ENCODE results near the gene GPC6.

Gene GPC6

DNA sequence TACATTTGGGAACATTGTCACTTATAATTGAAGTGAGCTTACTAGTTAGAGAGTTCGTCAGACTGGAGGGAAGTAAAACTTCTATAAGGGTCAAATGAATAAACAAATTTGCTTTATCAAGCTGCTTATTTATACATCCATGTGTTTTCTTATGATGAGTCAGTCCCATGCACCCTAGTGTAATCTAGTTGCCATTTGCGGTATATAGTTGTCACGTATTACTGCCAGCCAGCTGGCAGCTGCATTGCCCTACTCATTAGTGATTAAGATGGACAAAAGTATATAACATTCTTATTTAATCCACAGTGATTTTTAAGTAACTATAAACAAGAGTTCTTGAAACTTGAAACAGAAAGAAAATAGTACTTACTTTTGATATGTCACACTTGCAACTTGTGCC is 182.4 kb downstream of the GPC6 start:
- Histone ChIP-seq H3K4me1 (ENCODE audit: control insufficient read depth, insufficient read depth, low read length) (no peaks in the 10 kb centered on the region), H3K9ac (ENCODE audit: low read length in 2 of 2) (no peak overlapping the region), H3K27ac (ENCODE audit: low read length) (no peak overlapping the region), H3K9me3 (ENCODE audit: control insufficient read depth in 2 of 2, low read length in 2 of 2) (no peaks in the 10 kb centered on the region), H3K36me3 (ENCODE audit: control insufficient read depth in 2 of 2, insufficient read depth in 2 of 2, low read length in 2 of 2) (no peaks in the 10 kb centered on the region), H3K4me3 (ENCODE audit: low read length in 2 of 2) (no peak overlapping the region), H3K27me3 (ENCODE audit: control insufficient read depth in 1 of 2, insufficient read depth in 2 of 2, low read length in 2 of 2) (no peaks in the 10 kb centered on the region)

DNA sequence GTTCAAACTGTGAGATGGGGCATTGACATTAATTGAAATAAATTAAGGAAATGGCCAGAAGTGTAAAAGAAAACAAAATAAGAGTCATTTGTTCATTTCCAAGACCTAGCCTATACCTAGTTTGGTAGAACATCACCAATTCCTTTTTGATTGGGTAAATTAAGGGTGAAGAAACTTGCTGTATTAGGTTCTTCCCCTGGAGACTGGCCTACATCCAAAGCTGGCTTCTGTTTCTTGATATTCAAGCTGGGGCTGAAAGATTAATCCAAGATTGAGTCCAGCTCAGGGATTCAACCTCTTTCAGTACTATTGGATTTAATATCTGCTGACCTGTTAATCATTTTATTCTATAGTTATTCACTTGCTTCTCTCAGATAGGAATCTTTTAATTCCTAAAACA is 183.2 kb downstream of the GPC6 start:
- Histone ChIP-seq H3K36me3 (ENCODE audit: control insufficient read depth in 2 of 2, insufficient read depth in 2 of 2, low read length in 2 of 2) (no peaks in the 10 kb centered on the region), H3K4me1 (ENCODE audit: control insufficient read depth, insufficient read depth, low read length) (no peaks in the 10 kb centered on the region), H3K27me3 (ENCODE audit: control insufficient read depth in 1 of 2, insufficient read depth in 2 of 2, low read length in 2 of 2) (no peaks in the 10 kb centered on the region), H3K4me3 (ENCODE audit: low read length in 2 of 2) (no peak overlapping the region), H3K9ac (ENCODE audit: low read length in 2 of 2) (no peak overlapping the region), H3K27ac (ENCODE audit: low read length) (no peak overlapping the region), H3K9me3 (ENCODE audit: control insufficient read depth in 2 of 2, low read length in 2 of 2) (no peaks in the 10 kb centered on the region)

DNA sequence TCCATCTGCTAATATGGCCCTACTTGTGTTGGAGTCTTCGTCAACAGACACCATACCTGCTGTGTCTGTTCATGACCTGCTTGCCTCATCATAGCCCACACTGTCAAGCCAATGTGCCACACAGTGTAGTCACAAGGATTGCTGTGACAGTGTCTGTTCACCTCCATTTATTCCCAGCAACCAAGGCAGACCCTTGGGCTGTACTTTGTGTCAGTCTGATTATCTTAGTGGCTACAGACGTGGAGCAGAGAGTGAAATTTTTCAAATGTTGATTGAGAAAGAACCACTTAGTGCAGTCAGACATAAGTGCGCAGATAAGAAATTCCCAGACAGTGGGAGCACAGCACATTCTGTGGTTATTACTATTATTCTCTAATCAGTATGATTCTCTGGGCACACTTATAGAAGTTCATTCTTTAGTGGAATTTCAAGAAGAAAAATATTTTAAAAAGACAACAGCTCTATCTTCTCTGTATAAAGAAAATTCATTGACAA is 184.6 kb downstream of the GPC6 start:
- Histone ChIP-seq H3K4me1 (ENCODE audit: control insufficient read depth, insufficient read depth, low read length) (no peaks in the 10 kb centered on the region), H3K27me3 (ENCODE audit: control insufficient read depth in 1 of 2, insufficient read depth in 2 of 2, low read length in 2 of 2) (no peaks in the 10 kb centered on the region), H3K9me3 (ENCODE audit: control insufficient read depth in 2 of 2, low read length in 2 of 2) (no peaks in the 10 kb centered on the region), H3K4me3 (ENCODE audit: low read length in 2 of 2) (no peak overlapping the region), H3K9ac (ENCODE audit: low read length in 2 of 2) (no peak overlapping the region), H3K27ac (ENCODE audit: low read length) (no peak overlapping the region), H3K36me3 (ENCODE audit: control insufficient read depth in 2 of 2, insufficient read depth in 2 of 2, low read length in 2 of 2) (no peaks in the 10 kb centered on the region)

DNA sequence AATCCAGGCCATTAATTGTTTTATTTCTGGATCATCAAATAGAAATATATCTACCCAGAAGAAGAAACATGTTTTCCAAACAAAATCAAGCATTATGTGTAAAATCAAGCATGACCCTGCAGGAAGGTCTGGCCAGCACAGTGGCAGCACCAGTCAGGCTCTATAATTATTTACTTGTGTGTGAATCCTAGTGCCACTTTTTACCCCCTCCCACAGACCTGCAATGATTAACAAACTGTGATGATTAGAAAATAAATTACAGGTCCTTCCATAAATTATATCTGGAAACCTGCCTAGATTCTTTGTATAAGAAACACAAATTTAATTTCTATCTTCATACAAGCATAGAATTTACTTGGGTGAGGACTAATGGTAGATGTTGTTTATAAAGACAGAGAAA is 186.1 kb downstream of the GPC6 start:
- Histone ChIP-seq H3K9ac (ENCODE audit: low read length in 2 of 2) (no peak overlapping the region), H3K4me1 (ENCODE audit: control insufficient read depth, insufficient read depth, low read length) (no peaks in the 10 kb centered on the region), H3K27ac (ENCODE audit: low read length) (no peak overlapping the region), H3K4me3 (ENCODE audit: low read length in 2 of 2) (no peak overlapping the region), H3K27me3 (ENCODE audit: control insufficient read depth in 1 of 2, insufficient read depth in 2 of 2, low read length in 2 of 2) (no peaks in the 10 kb centered on the region), H3K9me3 (ENCODE audit: control insufficient read depth in 2 of 2, low read length in 2 of 2) (no peaks in the 10 kb centered on the region), H3K36me3 (ENCODE audit: control insufficient read depth in 2 of 2, insufficient read depth in 2 of 2, low read length in 2 of 2) (no peaks in the 10 kb centered on the region)

DNA sequence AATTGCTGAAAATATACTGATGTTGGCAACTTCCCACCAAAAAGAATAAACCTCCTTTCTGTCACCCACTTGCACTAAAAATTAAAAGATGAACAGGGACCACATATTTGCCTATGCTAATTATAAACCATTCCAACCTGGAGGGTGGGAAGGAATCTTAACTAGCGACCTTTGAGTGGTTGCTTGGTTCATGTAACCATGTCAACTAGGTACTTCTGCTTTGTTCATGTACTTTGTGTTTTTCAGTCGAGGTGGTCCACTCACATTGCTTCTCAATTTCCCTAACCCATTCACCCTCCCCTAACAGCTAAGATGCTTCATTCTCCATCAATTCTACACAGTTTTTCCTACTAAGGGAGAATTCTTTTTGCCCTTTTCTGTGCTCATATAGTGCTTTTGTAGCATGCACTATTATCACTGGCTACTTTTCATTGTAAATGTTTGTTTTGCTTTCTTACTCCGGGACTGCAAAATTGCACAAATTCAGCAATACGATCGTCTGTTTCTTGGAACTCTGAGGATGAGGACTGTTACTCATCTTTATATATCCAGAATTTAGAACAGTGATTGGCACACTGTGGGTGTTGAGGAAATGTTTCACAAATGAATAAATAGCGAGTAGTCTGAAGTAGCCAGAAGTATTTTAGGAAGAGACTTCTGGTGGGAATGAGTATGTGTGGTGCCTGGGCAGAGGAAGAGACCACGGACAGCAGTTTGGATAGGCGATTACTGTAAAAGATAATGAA is 187.5 kb downstream of the GPC6 start:
- H3K4me1 ChIP-seq (ENCODE audit: control insufficient read depth, insufficient read depth, low read length) = no peaks in the 10 kb centered on the region
- no peak overlapping the region for H3K4me3 ChIP-seq (ENCODE audit: low read length in 2 of 2)
- no peaks in the 10 kb centered on the region for H3K9me3 ChIP-seq (ENCODE audit: control insufficient read depth in 2 of 2, low read length in 2 of 2)
- no peak overlapping the region for H3K27ac ChIP-seq (ENCODE audit: low read length)
- H3K36me3 ChIP-seq (ENCODE audit: control insufficient read depth in 2 of 2, insufficient read depth in 2 of 2, low read length in 2 of 2) = no peaks in the 10 kb centered on the region
- no peaks in the 10 kb centered on the region for H3K27me3 ChIP-seq (ENCODE audit: control insufficient read depth in 1 of 2, insufficient read depth in 2 of 2, low read length in 2 of 2)
- H3K9ac ChIP-seq (ENCODE audit: low read length in 2 of 2) = no peak overlapping the region

DNA sequence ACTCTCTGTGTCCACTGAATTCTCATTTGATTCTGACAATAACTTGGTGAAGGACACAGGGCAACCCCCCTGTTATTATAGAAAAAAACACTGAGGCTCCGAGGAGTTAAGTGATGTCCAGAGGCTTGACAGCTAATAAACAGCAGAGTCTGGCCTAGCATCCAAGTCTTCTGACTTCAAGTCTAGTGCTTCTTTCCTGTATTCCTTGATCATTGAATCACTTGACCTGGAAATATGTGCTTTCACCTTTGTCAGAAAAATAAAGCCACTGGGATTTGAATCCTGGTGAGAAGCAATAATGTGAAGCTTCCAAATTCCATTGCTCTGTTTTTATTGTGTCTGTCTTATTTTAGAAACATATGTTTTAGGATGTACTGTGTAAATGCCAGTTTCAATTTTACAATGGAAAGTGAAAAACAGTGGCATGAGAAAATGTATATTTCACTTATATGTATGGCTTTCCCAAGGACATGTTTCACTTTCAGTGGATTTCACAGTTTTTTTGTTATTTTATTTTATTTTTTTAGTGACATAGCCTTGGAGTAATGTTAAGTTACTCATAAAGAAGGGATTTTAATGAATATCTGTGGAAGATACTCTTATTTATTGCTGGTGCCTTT is 190.2 kb downstream of the GPC6 start:
- Histone ChIP-seq H3K27me3 (ENCODE audit: control insufficient read depth in 1 of 2, insufficient read depth in 2 of 2, low read length in 2 of 2) (no peaks in the 10 kb centered on the region), H3K4me3 (ENCODE audit: low read length in 2 of 2) (no peak overlapping the region), H3K9me3 (ENCODE audit: control insufficient read depth in 2 of 2, low read length in 2 of 2) (no peaks in the 10 kb centered on the region), H3K9ac (ENCODE audit: low read length in 2 of 2) (no peak overlapping the region), H3K27ac (ENCODE audit: low read length) (no peak overlapping the region), H3K4me1 (ENCODE audit: control insufficient read depth, insufficient read depth, low read length) (no peaks in the 10 kb centered on the region), H3K36me3 (ENCODE audit: control insufficient read depth in 2 of 2, insufficient read depth in 2 of 2, low read length in 2 of 2) (no peaks in the 10 kb centered on the region)

DNA sequence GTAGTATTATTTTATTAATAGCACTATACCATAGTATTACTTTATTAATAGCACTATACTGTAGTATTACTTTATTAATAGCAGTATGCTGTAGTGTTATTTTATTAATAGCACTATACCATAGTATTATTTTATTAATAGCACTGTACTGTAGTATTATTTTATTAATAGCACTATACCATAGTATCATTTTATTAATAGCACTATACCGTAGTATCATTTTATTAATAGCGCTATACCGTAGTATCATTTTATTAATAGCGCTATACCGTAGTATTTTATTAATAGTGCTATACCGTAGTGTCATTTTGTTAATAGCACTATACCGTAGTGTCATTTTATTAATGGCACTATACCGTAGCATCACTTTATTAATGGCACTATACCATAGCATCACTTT is 191.8 kb downstream of the GPC6 start:
- Histone ChIP-seq H3K4me3 (ENCODE audit: low read length in 2 of 2) (no peak overlapping the region), H3K4me1 (ENCODE audit: control insufficient read depth, insufficient read depth, low read length) (no peaks in the 10 kb centered on the region)

DNA sequence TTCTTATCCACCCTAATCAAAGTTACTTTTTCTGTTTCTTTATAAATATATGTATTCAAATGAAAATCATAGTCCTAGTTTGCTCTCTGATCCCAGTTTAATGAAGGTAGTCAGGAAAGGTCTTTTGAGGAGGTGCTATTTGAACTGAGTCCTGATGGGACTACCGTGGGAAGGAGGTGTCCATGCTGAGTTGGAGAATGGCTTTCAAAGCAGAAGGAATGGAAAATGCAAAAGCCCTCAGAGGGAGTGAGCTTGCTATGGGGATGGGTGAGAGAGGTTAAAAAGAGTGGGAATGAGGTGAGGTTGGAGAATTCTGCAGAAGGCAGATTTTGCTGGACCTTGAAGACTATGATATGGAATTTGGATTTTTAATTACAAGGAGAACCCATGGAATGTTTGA is 193.6 kb downstream of the GPC6 start:
- Histone ChIP-seq H3K36me3 (ENCODE audit: control insufficient read depth in 2 of 2, insufficient read depth in 2 of 2, low read length in 2 of 2) (no peaks in the 10 kb centered on the region), H3K4me1 (ENCODE audit: control insufficient read depth, insufficient read depth, low read length) (no peaks in the 10 kb centered on the region), H3K9me3 (ENCODE audit: control insufficient read depth in 2 of 2, low read length in 2 of 2) (no peaks in the 10 kb centered on the region), H3K4me3 (ENCODE audit: low read length in 2 of 2) (no peak overlapping the region), H3K27me3 (ENCODE audit: control insufficient read depth in 1 of 2, insufficient read depth in 2 of 2, low read length in 2 of 2) (no peaks in the 10 kb centered on the region), H3K27ac (ENCODE audit: low read length) (no peak overlapping the region), H3K9ac (ENCODE audit: low read length in 2 of 2) (no peak overlapping the region)

More for the DNA sequence above, 191.8 kb downstream of the GPC6 start:
- no peaks in the 10 kb centered on the region for H3K36me3 ChIP-seq (ENCODE audit: control insufficient read depth in 2 of 2, insufficient read depth in 2 of 2, low read length in 2 of 2)
- H3K27ac ChIP-seq (ENCODE audit: low read length) = no peak overlapping the region
- no peak overlapping the region for H3K9ac ChIP-seq (ENCODE audit: low read length in 2 of 2)
- H3K9me3 ChIP-seq (ENCODE audit: control insufficient read depth in 2 of 2, low read length in 2 of 2) = no peaks in the 10 kb centered on the region
- H3K27me3 ChIP-seq (ENCODE audit: control insufficient read depth in 1 of 2, insufficient read depth in 2 of 2, low read length in 2 of 2) = no peaks in the 10 kb centered on the region

DNA sequence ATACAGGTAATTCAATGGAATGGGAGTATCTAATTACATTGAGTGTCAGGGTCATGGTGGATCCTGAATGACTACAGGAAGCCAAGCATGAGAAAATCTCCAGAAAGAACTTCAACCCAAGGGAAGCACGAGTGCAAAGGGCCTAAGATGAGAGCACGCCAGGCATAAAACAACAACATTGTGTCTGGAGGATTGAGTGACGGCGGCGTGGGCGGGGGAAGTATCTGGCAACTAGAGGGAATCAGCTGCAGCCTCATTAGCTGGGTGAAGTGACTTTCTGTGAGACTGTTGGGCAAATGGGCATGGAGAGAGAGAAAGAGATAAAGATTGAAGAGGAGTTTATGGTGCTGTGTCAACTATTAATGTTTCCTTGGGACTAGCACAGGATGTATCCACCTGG is 194.3 kb downstream of the GPC6 start:
- H3K4me1 ChIP-seq (ENCODE audit: control insufficient read depth, insufficient read depth, low read length) = no peaks in the 10 kb centered on the region
- H3K9ac ChIP-seq (ENCODE audit: low read length in 2 of 2) = no peak overlapping the region
- H3K27ac ChIP-seq (ENCODE audit: low read length) = no peak overlapping the region
- no peaks in the 10 kb centered on the region for H3K27me3 ChIP-seq (ENCODE audit: control insufficient read depth in 1 of 2, insufficient read depth in 2 of 2, low read length in 2 of 2)
- H3K36me3 ChIP-seq (ENCODE audit: control insufficient read depth in 2 of 2, insufficient read depth in 2 of 2, low read length in 2 of 2) = no peaks in the 10 kb centered on the region
- no peaks in the 10 kb centered on the region for H3K9me3 ChIP-seq (ENCODE audit: control insufficient read depth in 2 of 2, low read length in 2 of 2)
- no peak overlapping the region for H3K4me3 ChIP-seq (ENCODE audit: low read length in 2 of 2)

DNA sequence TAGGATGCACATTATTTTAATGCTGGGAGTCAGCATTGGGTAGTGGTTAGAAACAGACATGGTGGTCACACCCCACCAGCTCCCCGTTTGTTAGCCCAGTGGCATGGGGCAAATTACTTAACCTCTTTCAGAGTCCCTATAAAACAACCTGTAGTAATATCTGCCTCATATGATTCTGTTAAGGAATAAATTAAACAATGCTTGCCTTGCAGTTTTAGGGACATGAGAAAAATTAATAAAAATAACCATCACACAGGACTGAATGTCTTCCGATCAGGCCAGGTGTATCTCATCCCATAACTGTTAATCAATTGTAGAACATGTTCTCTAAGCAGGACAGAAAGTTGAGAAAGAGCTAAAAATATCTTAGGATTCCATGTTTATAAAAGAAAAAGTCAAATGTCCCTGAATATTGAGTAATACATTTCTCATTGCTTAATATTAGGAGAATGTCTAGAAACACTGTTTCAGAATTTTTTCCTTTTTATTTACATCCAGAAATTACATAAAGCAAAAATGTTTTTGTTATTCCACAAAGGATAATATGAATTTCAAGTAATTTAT is 196.5 kb downstream of the GPC6 start:
- no peaks in the 10 kb centered on the region for H3K4me1 ChIP-seq (ENCODE audit: control insufficient read depth, insufficient read depth, low read length)
- no peaks in the 10 kb centered on the region for H3K27me3 ChIP-seq (ENCODE audit: control insufficient read depth in 1 of 2, insufficient read depth in 2 of 2, low read length in 2 of 2)
- no peak overlapping the region for H3K27ac ChIP-seq (ENCODE audit: low read length)
- no peak overlapping the region for H3K9ac ChIP-seq (ENCODE audit: low read length in 2 of 2)
- no peaks in the 10 kb centered on the region for H3K9me3 ChIP-seq (ENCODE audit: control insufficient read depth in 2 of 2, low read length in 2 of 2)
- no peak overlapping the region for H3K4me3 ChIP-seq (ENCODE audit: low read length in 2 of 2)
- H3K36me3 ChIP-seq (ENCODE audit: control insufficient read depth in 2 of 2, insufficient read depth in 2 of 2, low read length in 2 of 2) = no peaks in the 10 kb centered on the region

DNA sequence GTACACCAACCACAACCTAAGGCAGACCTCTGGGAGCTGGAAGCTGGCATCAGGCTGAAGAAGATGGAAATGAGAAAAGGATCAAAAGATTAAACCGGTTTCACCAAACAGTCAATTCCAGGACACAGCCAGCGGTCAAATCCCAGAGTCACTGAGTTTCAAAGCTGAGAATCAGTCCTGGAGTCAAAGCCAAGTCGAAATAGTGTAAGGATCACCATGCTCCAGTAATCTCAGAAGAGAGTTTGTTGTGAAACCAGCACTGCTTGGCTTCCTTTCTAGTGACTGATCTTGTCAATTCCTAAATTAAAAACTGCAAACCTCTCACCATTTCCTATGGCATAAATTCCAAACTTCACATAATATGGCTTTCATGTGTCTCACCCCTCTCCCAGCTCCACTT is 198.8 kb downstream of the GPC6 start:
- H3K4me1 ChIP-seq (ENCODE audit: control insufficient read depth, insufficient read depth, low read length) = no peaks in the 10 kb centered on the region
- no peak overlapping the region for H3K4me3 ChIP-seq (ENCODE audit: low read length in 2 of 2)
- no peak overlapping the region for H3K27ac ChIP-seq (ENCODE audit: low read length)
- H3K9me3 ChIP-seq (ENCODE audit: control insufficient read depth in 2 of 2, low read length in 2 of 2) = no peaks in the 10 kb centered on the region
- no peak overlapping the region for H3K9ac ChIP-seq (ENCODE audit: low read length in 2 of 2)
- H3K27me3 ChIP-seq (ENCODE audit: control insufficient read depth in 1 of 2, insufficient read depth in 2 of 2, low read length in 2 of 2) = no peaks in the 10 kb centered on the region
- H3K36me3 ChIP-seq (ENCODE audit: control insufficient read depth in 2 of 2, insufficient read depth in 2 of 2, low read length in 2 of 2) = no peaks in the 10 kb centered on the region
